BJ (cell line): Measurements from ENCODE around the gene CACNA1A. TPM values are rescaled to one million over a fixed set of nuclear protein-coding genes. Genes with fewer than 3 reads are reported as not detected.
"Not testable (repeated sequence)": the region's sequence is repeated elsewhere in the genome, so short reads cannot be mapped to it uniquely, and the experiment has no call there.

Experiments
- CTCF ChIA-PET: fragments of 350-600 bp; formaldehyde crosslinking; extraction: SDS; loops from one replicate; lab custom pipeline; 2021; ENCODE audit warnings: antibody characterized with exemption, inconsistent platforms; lab: Yijun Ruan, JAX
- POLR2A ChIA-PET: fragments of 300-600 bp; sonication (Branson Sonifier 250); formaldehyde crosslinking; extraction: SDS; loops from one replicate; lab custom pipeline; 2021; ENCODE audit warnings: antibody characterized with exemption; lab: Charles Lee
- DNase-seq: peaks from one replicate; pipeline ENCODE4 v3.0.0-alpha.2; 2011; ENCODE audit warnings: low read depth
- H3K27me3 ChIP-seq: 2 replicates; pipeline ENCODE4 v1.6.0; 2011; ENCODE audit warnings: low read length; ENCODE audit not compliant: control insufficient read depth, insufficient read depth
- H3K36me3 ChIP-seq: 2 replicates; pipeline ENCODE4 v1.5.1; 2011; ENCODE audit warnings: low read length; ENCODE audit not compliant: control insufficient read depth, insufficient read depth
- H3K4me3 ChIP-seq: 2 replicates; pipeline ENCODE4 v1.5.1; 2011; ENCODE audit warnings: low read depth, mild to moderate bottlenecking, control low read depth, low read length
- polyA plus RNA-seq: library from polyadenylated mRNA; depleted of rRNA; stranded (reverse); fragments of >200 nt; gene quantifications from 2 replicates; pipeline ENCODE4 v1.2.3, GENCODE V29; 2011
- TF ChIP-seq, protein P1 (sequence below): IDR thresholded peaks from 2 replicates; pipeline ENCODE4 v1.5.1; 2011; ENCODE audit warnings: low read depth, mild to moderate bottlenecking, control low read depth, inconsistent platforms, low read length, moderate library complexity; ENCODE audit not compliant: insufficient read depth

Gene CACNA1A
- polyA plus RNA-seq, 1 experiment: 2.9 TPM

DNA sequence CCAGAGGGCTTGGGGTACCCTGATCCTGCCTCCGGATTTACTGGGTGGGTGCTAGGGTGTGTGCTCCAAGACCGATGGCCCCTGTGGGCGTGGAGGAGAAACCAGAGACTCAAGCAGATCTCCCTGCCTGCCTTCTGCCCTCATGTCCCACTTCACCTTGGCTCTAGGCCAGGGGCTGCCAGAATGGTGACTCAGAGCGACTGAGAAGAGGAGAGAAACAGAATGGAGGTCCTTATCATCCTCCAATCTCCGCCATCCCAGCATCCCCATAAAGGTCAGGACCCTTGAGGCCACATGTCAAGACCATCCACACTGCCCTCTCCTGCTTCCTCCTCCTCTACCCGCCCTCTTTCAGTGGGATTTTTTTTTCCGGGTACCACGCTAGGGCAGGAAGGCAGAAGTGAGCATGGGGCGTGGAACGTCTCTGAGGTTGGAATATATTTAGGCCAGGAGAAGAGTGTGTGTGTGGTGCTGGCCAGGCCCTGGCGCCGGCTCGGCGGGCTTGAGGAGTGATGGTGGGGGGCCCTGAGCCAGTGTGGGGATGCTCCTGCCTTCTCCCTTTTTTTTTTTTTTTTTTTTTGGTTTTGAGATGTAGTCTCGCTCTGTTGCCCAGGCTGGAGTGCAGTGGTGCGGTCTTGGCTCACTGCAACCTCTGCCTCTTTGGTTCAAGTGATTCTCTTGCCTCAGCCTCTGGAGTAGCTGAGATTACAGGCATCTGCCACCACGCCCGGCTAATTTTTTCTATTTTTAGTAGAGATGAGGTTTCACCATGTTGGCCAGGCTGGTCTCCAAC, 333.7 kb downstream of the CACNA1A start:
- Histone ChIP-seq H3K4me3 (no peak overlapping the region), H3K27me3 (no peaks in the 10 kb centered on the region), H3K36me3 (no peaks in the 10 kb centered on the region)
- DNase-seq: no peak
- ChIA-PET POLR2A (interaction anchor here (0.7 kb wide), 2 partner anchors 9 to 30 kb away, joined by 17 to 31 read pairs; no protein-coding TSS in a partner anchor), CTCF (interaction anchor here (0.8 kb wide), 1 partner anchor 207 kb away, joined by 3 read pairs; no protein-coding TSS in a partner anchor)
- TF ChIP-seq, protein P1, sequence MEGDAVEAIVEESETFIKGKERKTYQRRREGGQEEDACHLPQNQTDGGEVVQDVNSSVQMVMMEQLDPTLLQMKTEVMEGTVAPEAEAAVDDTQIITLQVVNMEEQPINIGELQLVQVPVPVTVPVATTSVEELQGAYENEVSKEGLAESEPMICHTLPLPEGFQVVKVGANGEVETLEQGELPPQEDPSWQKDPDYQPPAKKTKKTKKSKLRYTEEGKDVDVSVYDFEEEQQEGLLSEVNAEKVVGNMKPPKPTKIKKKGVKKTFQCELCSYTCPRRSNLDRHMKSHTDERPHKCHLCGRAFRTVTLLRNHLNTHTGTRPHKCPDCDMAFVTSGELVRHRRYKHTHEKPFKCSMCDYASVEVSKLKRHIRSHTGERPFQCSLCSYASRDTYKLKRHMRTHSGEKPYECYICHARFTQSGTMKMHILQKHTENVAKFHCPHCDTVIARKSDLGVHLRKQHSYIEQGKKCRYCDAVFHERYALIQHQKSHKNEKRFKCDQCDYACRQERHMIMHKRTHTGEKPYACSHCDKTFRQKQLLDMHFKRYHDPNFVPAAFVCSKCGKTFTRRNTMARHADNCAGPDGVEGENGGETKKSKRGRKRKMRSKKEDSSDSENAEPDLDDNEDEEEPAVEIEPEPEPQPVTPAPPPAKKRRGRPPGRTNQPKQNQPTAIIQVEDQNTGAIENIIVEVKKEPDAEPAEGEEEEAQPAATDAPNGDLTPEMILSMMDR: no peak

DNA sequence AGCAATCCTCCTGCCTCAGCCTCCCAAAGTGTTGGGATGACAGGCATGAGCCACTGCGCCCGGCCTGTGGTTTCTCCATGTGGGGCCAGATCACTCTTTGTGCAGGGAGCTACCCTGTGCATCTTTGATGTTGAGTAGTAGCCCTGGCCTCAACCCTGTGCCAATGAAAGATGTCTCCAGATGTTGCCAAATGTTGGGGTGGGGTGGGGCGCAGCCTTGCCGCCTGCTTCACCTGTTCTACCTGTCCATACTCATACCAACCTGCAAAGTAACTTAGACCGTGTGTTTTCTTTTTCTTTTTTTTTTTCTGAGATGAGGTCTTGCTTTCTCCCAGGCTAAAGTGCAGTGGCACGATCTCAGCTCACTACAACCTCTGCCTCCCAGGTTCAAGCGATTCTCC, 335.1 kb downstream of the CACNA1A start:
- TF ChIP-seq, protein P1: no peak
- no peak for DNase-seq
- H3K4me3 ChIP-seq: no peak overlapping the region
- H3K36me3 ChIP-seq: no peaks in the 10 kb centered on the region
- H3K27me3 ChIP-seq: no peaks in the 10 kb centered on the region
- ChIA-PET POLR2A (no interaction called here), CTCF (no interaction called here)

GRCh38 chr19:13169769-13170168, 336.5 kb downstream of the CACNA1A start:
- Histone ChIP-seq H3K36me3 (no peaks in the 10 kb centered on the region), H3K4me3 (no peak overlapping the region), H3K27me3 (no peaks in the 10 kb centered on the region)
- TF ChIP-seq, protein P1: no peak
- CTCF ChIA-PET: interaction anchor here (0.9 to 1.2 kb wide), 4 partner anchors 12 to 204 kb away, joined by 3 to 5 read pairs (median 4); no protein-coding TSS in a partner anchor
- DNase-seq: no peak
- POLR2A ChIA-PET: interaction anchor here (0.7 kb wide), 1 partner anchor 12 kb away, joined by 3 read pairs; no protein-coding TSS in a partner anchor

- H3K27me3 ChIP-seq, H3K36me3 ChIP-seq, POLR2A ChIA-PET, DNase-seq, H3K4me3 ChIP-seq: not testable (repeated sequence)
- CTCF ChIA-PET: interaction anchor here (1.7 kb wide), 1 partner anchor 201 kb away, joined by 5 read pairs; no protein-coding TSS in a partner anchor
These were observed 340.1 kb downstream of the CACNA1A start for GRCh38 chr19:13166151-13166550.

- TF ChIP-seq, protein P1: no peak
- POLR2A ChIA-PET: no interaction called here
- Histone ChIP-seq H3K36me3 (no peaks in the 10 kb centered on the region), H3K27me3 (no peaks in the 10 kb centered on the region), H3K4me3 (no peak overlapping the region)
- DNase-seq: no peak
- CTCF ChIA-PET: interaction anchor here (1.7 kb wide), 1 partner anchor 200 kb away, joined by 5 read pairs; no protein-coding TSS in a partner anchor
These were observed 340.9 kb downstream of the CACNA1A start for GRCh38 chr19:13165162-13165997.
